Dedifferentiated amniotic fluid mesenchymal stem cell (primary cell): ENCODE results near the gene ME3.
A peak's percentile ranks its signal among the peaks of the same experiment; 100 is the strongest.

ENCODE experiments used
- DNase-seq: peaks from one replicate; pipeline ENCODE4 v3.0.0-alpha.2; 2016; ENCODE audit errors: extremely low spot score

ME3 gene

DNA sequence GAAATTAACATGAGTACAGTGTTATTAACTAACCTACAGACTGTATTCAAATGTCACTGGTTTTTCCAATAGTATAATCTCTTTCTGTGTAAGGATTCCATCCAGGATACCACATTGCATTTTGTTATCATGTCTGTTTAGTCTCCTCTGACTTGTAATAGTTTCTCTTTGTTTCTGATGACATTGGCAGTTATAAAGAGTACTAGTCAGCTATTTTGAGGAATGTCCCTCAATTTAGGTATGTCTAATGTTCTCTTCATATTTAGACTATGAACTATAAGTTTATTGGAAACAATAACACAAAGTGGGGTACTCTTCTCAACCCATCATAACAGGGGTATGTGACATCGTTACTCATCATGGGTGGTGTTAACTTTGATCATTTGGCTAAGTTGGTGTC is 20.3 kb upstream of the ME3 start:
- no peak for DNase-seq

DNA sequence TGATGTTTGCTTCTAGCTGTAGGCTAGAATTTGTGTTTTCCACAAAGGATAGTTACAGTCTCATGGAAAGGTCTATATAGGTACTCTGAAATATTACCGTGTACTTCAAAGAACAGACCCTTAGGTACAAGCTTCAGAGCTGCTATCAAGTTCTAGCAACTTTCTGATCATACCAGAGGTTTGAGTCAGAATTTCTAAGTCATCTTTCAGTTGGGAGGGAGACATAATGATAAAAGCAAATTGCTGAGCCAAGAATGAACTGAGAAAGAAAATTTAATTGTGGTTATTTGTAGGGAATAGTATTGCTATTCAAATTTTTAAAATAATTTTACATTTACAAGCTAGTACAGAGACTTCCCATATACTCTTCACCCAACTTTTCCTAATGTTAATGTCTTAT is 19.9 kb upstream of the ME3 start:
- DNase-seq, result no peak

DNA sequence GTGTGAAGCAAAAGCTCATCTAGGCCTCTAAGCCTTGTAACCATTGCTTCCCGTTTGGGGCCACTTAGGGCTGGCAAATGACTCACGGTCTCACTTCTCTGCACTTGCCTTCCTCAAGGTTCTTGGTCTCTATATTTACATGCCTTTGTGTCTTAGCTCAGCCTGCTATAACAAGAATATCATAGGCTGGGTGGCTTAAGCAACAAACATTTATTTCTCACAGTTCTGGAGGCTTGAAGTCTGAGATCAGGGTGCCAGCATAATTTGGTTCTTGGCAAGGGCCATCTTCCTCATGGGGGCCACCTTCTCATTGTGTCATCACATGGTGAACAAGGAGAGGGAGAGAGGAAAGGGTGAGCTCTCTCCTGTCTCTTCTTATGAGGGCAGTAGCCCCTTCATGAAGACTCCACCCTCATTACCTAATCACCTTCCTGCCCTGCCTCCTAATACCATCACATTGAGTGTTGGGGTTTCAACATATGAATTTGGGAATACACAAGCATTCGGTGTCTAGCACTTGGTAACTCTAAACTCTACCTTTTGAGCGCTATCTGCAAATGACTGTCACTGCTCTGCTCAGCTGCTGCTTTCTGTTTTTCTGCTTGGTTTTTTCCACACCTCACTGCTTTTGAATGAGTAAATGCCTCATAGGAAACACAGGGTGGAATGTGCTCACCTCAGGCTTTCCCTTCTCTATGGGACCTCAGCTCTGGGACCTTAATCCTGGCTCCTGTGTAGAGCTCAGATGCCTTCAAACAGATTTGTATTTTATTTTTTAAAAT is 16.2 kb upstream of the ME3 start:
- peak; percentile 58 for DNase-seq

DNA sequence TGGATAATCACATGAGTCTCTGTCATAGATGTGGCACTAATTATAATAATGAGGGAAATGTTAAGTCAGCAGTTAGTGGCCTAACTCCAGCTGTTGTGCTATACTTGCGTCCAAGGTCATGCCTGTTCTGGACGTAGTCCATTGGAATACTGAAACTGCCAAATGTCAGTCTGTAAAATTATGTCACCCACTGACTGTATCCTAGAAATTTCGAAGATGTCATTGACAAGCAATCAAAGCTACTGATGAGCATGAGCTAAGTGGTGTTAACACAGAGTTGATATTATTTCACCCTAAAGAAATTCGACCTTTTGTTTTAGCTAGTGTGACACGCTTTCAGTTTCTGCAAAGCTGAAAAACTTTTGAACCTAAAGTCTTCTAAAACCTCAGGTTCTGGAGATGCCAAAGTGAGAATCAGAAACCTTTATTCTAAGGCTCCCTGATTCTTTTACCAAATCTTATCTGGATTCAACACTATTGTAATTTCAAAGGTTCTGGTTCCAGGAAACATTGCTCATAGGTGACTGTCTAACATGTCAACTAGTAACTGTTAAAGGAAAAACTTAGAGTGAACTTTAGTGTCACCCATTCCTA is 14.9 kb upstream of the ME3 start:
- no peak for DNase-seq

DNA sequence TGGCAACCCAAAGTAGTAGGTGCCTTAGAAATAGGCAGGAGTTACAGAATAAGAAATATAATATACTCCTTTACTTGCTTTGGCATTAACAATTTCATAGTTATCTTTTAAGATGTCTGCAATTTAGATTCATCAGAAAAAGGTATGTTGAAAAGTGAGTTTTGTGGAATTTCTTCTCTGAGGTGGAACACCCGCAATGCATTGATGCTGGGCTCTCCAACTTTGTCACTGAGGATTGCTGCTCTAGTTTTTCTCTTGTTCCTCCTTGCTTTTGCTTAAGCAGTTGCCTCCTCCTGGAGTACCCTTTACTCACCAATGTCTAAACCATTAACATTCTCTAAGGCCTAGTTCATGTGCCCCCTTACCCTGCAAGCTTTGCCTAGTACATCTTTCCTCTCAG is 14.1 kb upstream of the ME3 start:
- no peak for DNase-seq

DNA sequence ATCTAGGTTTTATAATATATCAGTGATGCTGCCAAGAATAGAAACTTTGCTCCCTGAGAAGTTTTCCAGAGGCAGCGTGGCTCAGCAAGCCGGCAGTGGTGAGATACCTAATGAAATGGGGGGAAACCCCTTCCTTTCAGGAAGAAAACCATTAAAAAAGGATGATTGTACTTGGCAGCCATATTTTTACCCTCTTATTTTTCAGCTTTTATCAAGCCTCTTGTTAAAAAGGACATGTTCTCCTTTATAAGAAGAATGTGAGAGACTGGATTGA is 9.0 kb upstream of the ME3 start:
- DNase-seq, result no peak

DNA sequence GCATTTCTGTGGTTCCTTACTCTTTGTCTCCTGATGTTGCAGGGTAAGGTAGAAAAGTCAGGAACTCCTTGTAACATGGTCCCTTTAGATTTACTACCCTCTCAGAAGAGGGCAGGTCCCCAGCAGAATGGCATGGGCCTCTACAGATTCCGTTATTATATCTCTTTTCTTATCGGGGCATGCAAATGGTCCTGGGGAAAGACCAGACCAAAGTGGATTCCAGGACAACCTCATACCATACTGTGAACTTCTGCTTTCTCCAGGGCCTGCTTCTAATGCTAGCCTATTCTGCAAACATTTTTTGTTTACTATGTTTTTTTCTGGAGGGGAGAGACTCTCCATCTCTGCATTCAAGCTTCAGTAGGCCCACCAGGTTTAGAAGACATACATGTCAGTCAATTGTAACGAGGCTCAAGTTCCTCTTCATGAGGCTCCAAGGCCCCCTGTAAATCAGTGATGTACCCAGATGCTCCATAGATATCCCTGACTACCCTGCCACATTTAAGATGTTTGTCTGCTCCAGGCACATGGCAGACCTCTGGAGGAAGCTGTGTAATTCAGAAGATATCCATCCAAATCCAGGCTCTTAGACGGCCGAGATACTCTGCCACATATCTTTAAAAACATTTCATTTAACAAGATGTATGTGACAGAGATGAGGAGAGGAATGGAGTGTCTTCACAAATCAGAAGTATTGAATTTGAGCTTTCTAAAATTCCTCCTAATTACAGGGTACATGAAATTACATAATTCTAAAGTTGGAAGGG is 8.5 kb upstream of the ME3 start:
- DNase-seq, result no peak

DNA sequence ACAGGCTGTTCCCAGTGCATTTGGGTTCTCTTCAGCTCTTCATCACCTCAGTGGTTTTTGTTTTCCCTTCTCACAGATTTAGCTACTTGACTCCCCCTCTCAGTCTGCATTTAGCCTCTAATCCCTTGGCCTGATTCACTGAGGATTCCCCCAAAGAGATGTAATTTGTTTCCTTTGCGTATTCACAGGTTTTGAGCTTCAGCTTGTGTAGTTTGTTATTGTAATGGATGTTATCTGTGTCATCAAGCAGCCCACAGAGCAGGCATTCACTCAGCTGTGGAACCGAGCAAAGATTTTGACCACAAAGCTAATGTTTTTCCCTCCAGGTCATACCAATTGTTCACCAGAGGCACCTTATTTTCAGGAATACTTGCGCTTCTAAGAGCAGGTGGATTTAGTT is 6.4 kb upstream of the ME3 start:
- DNase-seq, result peak; percentile 16

DNA sequence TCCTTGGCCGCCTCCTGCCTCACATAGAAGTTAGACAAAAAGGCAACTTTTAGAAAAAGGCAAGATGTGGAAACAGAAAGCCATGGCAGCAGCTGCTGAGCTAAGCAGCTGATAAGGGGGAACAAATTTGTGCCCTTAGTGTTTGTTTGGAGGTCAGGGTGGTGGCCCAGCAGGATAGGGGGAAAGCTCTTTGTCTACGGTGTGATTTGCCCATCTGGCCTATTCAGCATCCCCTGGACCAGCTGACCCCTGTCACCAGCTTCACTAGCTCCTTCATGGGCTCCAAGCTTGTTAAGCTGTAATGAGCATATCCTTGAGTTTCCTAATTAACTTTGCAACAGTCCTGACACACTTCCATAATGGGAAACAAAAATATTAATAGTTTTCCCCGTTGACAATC is 5.9 kb upstream of the ME3 start:
- no peak for DNase-seq

DNA sequence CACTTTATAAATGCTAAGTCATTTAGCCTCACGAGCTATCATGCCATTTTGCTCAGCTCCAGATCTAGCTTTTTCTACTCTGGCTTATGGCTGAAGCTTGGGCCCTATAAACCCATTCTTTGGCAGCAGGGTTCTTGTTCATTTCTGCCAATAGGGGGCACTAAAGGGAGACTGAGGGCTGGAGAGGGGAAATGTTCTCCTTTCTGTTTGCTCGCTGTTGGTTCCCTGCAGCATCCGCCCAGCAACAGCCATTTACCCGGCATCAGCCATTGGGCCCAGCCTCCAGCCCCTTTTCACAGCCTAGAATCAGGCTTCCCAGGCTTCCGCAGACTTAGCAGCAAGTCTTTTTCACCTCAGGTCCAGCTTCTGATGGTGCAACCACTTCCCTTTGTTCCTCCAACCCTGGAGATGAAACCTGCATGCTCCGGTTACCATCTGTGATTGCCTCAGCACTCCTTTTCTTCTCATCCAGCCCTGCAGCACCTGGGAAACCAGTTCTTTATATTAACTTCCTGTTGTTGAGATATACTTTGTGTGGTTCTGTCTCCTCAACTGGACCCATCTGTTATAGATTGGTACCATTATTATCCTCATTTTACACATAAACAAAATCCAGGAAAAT is 4.2 kb upstream of the ME3 start:
- DNase-seq, result no peak

DNA sequence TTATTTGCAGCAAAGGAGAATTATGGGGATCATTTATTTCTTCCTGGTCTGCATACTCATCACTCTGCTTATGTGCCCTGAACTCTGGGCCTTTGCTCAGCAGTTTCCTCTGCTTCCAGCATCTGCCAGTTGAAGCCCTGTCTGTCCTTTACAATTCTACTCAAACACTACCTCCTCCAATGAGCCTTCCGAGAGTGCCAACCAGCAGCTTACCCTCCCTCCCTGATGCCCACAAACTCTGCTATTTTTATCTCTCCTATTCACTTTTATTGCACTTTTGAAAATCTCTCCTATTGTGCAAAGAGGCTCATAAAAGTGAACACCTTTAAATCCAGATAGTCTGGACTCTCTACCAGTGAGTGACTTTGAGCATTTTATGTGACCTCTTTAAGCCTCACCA is 3.6 kb upstream of the ME3 start:
- no peak for DNase-seq

DNA sequence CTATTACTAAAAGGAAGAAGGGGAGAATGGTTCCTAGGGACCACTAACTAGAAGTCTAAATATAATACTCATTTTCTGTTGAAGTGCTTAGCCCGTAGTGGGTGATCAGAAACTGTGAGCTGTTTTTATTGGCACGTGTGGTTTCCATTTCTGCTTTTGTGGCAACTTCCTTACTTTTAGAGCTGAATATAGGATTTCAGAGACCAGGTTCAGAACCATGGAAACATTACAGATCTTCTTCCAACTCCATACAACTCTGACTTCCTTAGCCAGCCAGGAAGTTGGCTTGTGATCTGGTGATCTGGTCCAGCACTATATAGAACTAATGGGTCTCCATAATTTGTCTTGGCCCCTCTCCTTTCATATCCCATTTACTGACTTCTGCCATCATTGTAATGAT is 2.6 kb upstream of the ME3 start:
- DNase-seq, result no peak

DNA sequence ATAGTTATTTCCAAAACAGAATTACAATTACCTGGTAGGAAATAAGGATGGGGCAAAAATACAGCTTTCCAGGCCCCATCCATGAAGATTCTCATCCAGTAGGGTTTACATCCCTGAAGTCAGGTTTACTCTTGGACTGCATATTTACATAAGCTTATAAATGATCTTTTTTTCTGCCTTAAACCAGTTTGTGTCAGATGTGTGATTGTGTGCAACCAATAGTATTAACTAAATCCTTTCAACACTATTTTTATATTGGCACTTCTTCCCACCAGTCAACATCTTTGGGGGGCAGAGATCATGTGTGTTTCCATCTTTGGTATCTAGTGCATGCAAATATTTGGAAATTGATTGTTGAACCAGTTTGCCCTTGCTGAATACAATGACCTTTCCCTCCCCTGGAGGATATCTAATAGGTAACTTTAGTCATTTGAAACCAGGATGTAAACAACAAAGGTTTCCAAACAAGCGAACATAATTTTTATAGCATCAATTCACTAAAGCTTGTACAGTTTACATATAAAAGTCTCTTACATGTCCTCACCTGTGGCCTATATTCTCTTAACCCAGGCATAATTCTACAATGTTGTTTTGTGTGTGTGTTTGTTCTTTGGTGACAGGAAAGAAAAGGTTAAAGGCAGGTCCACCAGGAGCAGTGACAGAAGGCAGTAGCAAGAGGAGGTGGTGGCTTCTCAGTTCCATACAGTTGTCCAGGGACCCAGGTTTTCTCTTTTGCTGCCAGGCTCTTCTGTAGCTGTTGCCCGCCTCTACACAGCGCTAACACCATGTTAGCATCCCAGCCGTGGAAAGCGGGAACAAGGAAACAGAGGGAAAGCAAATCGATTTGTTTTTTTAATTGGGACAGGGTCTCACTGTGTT is 1.7 kb upstream of the ME3 start:
- DNase-seq, result no peak

DNA sequence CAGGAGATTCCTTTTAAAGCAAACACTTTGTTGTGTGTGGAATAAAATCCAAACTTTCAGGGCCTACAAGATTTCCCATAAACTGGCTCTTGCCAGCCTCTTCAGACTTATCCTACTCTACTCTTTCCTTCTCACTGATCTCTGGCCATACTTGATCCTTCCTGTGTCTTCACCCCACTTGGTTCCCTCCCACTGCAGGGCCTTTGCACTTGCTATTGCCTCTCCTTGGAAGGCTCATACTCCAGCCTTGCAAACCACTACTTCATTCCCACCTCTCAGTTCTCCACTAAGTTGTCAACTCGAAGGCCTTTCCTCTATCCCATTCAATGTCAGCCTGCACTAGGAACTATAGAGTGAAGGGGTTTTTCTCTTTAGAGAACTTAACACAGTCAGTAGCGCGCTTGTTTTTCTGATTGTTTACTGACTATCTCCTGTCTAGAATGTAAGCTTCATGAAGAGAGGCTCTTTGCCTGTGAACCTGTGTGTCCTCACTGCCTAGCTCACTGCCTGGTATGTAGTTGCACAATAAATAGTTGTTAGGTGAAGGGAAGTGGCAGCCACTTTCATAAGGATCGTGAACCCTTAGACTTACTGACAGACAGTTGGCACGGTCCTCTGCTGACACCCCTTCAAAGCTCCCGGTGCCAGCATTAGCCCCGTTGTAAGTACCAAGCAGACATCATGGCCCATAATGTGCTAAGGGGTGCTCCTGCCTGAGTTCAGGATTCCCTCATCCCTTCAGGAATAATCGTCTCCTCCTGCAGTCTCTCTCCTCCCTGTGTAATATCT is 833 bp upstream of the ME3 start:
- DNase-seq, result no peak

DNA sequence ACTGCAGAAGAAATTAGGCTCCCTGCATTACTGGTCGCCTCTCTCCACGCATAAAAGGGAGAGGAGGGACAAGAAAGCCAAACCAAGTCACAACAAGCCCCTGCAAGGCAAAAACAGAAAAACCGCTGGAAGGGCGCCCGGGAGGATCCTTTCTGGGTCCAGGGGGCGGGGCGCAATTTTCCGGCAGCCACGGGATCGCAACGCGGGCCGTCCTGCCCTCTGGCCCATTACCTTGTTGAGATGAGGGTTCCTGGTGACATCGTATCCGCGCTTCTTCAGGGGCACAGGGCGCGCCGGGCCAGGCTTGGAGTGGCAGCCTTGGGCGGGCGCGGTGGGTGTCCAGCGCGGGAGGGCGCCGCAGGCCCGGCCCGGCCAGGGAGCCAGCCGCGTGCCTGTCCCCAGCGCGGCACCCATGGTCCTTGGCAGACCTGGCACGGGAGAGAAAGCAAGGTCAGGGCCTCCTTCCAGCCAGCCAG is 847 bp downstream of the ME3 start:
- no peak for DNase-seq

DNA sequence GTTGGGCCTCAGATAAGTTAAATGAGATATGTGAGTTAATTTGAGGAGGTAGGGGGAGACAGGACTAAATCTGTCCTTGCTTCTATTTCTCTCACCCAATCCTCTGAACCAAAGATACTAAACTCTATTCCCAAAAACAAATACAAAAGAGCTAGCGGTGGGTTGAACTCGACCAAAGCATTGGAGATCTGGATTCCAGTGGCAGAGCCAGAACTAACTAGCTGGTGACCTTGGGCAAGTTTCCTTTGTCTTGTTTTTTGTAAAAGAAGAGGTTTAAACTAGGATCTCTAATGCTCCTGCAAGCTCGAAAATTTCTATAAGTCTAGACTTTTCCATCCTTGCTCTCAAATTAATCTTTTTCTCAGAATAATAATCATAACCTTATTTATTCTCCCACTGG is 1.5 kb downstream of the ME3 start:
- DNase-seq, result no peak

DNA sequence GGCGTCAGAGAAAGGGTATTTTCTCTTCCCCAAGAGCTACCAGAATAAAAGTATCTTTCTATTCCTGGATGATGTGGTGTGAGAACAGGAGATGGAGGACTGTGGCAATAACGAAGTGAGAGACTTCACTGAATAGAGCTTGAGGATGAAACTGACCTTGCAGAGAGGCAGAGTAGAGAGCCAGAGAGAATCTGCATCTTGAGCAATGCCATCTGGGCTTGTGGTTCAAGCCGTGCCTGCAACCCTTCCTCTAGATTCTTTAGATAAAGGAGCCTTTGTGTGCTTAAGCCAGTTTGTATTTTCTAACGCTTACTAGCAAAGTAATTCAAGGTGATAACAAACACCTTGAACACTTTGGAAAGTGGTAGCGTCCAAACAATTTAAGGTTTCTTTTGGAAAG is 2.2 kb downstream of the ME3 start:
- DNase-seq, result no peak

DNA sequence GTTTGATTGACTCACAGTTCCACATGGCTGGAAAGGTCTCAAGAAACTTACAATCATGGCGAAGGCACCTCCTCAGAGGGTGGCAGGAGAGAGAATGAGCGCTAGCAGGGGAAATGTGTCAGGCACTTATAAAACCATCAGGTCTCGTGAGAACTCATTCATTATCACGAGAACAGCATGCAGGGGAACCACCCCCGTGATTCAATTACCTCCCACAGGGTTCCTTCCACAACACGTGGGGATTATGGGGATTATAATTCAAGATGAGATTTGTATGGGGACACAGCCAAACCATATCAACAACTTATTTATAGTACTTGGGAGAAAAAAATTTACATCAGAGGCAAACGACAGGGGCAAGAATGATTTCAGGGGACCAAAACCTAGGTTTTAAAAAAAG is 3.0 kb downstream of the ME3 start:
- DNase-seq, result no peak

DNA sequence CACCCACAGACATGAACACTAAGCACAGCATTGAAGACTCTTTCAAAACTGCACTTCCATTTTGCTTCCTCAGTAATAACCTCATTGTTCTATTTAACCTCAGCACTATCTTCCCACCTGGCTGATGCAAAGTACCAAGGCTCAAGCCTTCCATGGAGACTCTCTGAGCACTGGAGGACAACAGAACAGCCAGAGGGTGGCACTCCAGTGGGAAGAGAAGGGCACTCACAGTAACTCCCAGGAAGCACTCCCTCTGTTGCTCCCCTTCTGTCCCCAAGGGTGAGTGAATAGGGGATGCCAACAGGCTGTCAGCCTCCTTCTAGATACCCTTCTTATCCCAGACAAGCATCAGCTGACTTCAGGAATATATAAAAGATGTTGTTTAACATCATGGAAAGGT is 3.5 kb downstream of the ME3 start:
- no peak for DNase-seq

DNA sequence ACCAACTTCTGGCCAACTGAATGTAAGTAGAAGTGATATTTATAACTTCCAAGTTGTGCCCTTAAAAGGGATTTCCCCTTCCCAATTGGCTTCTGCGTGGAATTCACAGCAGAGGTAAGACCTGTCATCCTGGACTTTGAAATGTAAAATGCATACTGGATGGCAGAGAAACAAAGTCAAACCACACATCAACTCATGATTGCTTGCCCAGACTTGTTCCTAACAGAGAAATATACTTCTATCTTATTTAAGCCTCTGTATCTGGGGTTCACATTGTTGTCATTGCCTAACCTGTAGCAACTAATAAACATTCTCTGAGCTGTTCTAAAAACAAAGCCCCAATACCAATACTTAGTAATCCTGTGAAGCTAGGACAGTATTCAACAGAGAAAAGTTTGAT is 6.2 kb downstream of the ME3 start:
- no peak for DNase-seq

DNA sequence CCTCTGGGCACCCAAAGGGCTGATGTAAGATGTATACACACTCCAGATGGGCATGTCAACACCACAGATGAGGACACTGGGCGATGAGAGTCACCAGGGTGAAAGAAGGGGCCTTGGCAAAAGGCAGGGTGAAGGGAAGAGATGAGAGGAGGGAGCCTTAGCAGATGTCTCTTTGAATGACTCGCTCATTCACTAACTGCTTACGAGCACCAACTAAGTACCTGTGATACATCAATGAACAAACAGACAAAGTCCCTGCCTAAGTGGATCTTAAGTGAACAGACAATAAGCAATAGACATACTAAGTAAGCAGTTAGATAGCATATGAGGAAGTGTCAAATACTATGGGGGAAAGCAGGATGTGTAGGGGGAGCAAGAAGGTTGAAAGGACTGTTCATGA is 7.5 kb downstream of the ME3 start:
- no peak for DNase-seq
